ENCODE data around the gene TNRC6C.

GRCh38 chr17:78124836-78125137 is 166.3 kb downstream of the TNRC6C start:
- no peak for TF ChIP-seq POLR2A (IDR thresholded peaks at IDR 0.05; ENCODE audit: low read length)
- TF ChIP-seq GATA1 (IDR thresholded peaks at IDR 0.05; ENCODE audit: low read depth, low read length), result no peak

Measured in erythroblast (primary cell).